Amniotic epithelial cell (primary cell): ENCODE data around the gene TBC1D22A.

Experiments used
- DNase-seq: peaks from one replicate; pipeline ENCODE4 v3.0.0-alpha.2; 2010; ENCODE audit warnings: low read depth

TBC1D22A gene

GRCh38 chr22:47032956-47033647, 270.7 kb downstream of the TBC1D22A start:
- DNase-seq: peak; percentile 32

GRCh38 chr22:47033648-47034000, 271.2 kb downstream of the TBC1D22A start:
- DNase-seq: no peak

GRCh38 chr22:47034076-47034808, 271.8 kb downstream of the TBC1D22A start:
- DNase-seq: no peak

- no peak for DNase-seq
Observed at GRCh38 chr22:47034905-47035419, 272.5 kb downstream of the TBC1D22A start.

GRCh38 chr22:47035425-47035881, 273.0 kb downstream of the TBC1D22A start:
- DNase-seq: peak; percentile 56

- DNase-seq: no peak
Observed at GRCh38 chr22:47036352-47036751, 273.9 kb downstream of the TBC1D22A start.

GRCh38 chr22:47036936-47037485, 274.6 kb downstream of the TBC1D22A start:
- no peak for DNase-seq

- DNase-seq: no peak
Observed at GRCh38 chr22:47038206-47038835, 275.9 kb downstream of the TBC1D22A start.

GRCh38 chr22:47039356-47039755, 276.9 kb downstream of the TBC1D22A start:
- no peak for DNase-seq

- DNase-seq: no peak
Observed at GRCh38 chr22:47040486-47041270, 278.2 kb downstream of the TBC1D22A start.

GRCh38 chr22:47041271-47042115, 279.0 kb downstream of the TBC1D22A start:
- no peak for DNase-seq

- DNase-seq: no peak
Observed at GRCh38 chr22:47042116-47042825, 279.8 kb downstream of the TBC1D22A start.

- no peak for DNase-seq
Observed at GRCh38 chr22:47042861-47043496, 280.5 kb downstream of the TBC1D22A start.

GRCh38 chr22:47043835-47044721, 281.6 kb downstream of the TBC1D22A start:
- peak; percentile 77 for DNase-seq

GRCh38 chr22:47044722-47045535, 282.5 kb downstream of the TBC1D22A start:
- no peak for DNase-seq

- DNase-seq: no peak
Observed at GRCh38 chr22:47045691-47046410, 283.4 kb downstream of the TBC1D22A start.
